IMR-90 (cell line): ENCODE data around the gene GFM2.

ENCODE experiments used
- CTCF ChIP-seq: conservative IDR thresholded peaks from 2 replicates; pipeline ENCODE4 v1.5.1; 2012; ENCODE audit warnings: mild to moderate bottlenecking, low read depth, low read length, improper control_type of control experiment
- TF ChIP-seq, protein P1 (sequence below): fragments of 150-350 bp; IDR thresholded peaks from 2 replicates; pipeline ENCODE4 v1.6.1; 2017; ENCODE audit warnings: mild to moderate bottlenecking, antibody characterized with exemption, low read length, low read depth

DNA sequence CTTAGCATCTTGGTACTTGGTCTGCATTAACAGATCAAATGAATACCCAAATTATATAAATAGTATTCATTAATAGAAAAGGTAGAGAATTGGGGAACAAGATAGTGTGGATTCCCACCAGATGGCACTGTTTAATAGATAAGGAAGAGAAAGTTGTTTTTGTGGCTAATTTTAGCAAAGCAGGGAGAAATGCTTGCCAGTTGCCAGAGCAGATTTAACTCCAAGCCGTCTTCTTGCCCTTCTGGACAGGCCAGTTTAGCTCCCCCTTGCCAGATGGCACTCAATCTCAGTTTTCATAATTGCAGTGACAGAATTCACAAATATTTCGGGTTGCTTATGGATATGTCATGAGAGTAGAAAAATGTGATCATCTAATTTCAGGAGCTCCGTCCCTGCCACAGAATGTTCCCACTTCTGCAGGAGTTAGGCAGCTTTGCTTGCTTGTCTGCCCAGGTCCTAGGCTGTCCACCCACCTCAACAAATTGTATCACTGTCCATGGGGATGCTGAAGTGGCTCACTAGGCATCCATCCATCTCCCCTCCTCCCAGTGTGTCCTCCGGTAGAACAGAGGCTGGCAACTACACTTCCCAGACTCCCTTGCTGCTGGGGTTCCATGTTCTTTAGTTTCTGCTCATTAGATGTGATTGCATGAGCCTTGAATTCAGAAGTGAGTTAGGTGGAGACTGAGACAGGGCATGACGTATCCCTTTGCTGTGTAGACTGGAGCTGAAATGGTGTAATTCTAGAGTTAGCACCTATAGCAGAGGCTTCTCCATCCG, 93.7 kb downstream of the GFM2 start:
- TF ChIP-seq, protein P1, sequence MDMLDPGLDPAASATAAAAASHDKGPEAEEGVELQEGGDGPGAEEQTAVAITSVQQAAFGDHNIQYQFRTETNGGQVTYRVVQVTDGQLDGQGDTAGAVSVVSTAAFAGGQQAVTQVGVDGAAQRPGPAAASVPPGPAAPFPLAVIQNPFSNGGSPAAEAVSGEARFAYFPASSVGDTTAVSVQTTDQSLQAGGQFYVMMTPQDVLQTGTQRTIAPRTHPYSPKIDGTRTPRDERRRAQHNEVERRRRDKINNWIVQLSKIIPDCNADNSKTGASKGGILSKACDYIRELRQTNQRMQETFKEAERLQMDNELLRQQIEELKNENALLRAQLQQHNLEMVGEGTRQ = no peak
- TF ChIP-seq CTCF = peak; percentile 71
